PC-3 (cell line): ENCODE measurements around the gene RNF144B. TPM values are rescaled to one million over a fixed set of nuclear protein-coding genes. Genes with fewer than 3 reads are reported as not detected.

ENCODE experiments used
- ATAC-seq: fragments of 200-7000 bp; cut with Tn5 transposase; 2 replicates; pipeline ENCODE4 v1.9.1; 2020; ENCODE audit warnings: mild to moderate bottlenecking, moderate library complexity
- BruUV-seq: library from RNA; stranded (reverse); fragments of 400-500 nt; replicated peaks from 2 replicates; lab custom pipeline; 2021; lab: Mats Ljungman, UMichigan
- CTCF ChIA-PET: fragments of 300-600 bp; sonication (Branson Sonifier 250); formaldehyde crosslinking; loops from one replicate; lab custom pipeline; 2022; ENCODE audit warnings: antibody characterized with exemption; lab: Charles Lee
- POLR2A ChIA-PET: fragments of 300-600 bp; sonication (Branson Sonifier 250); formaldehyde crosslinking; loops from one replicate; lab custom pipeline; 2022; ENCODE audit warnings: antibody characterized with exemption; ENCODE audit not compliant: unreplicated experiment; lab: Charles Lee
- DNase-seq: peaks from one replicate; pipeline ENCODE4 v3.0.0-alpha.2; 2015
- H2AFZ ChIP-seq: fragments of 300-600 bp; sonication (generic); 2 replicates; pipeline ENCODE4 v1.6.0; 2016; ENCODE audit warnings: antibody characterized with exemption, low read length
- H3F3A ChIP-seq: fragments of 300-600 bp; sonication (generic); one replicate; pipeline ENCODE4 v1.6.0; 2017; ENCODE audit warnings: antibody characterized with exemption, low read length, control low read depth, mild to moderate bottlenecking; ENCODE audit not compliant: unreplicated experiment
- H3K27ac ChIP-seq: fragments of 300-600 bp; sonication (generic); 2 replicates; pipeline ENCODE4 v1.5.1; 2016; ENCODE audit warnings: mild to moderate bottlenecking, low read length
- H3K27me3 ChIP-seq: fragments of 300-600 bp; sonication (generic); 2 replicates; pipeline ENCODE4 v1.6.1; 2016; ENCODE audit warnings: low read length, mixed read lengths
- H3K36me3 ChIP-seq: fragments of 300-600 bp; sonication (generic); 2 replicates; pipeline ENCODE4 v1.6.1; 2016; ENCODE audit warnings: low read depth, mixed run types, low read length, mixed read lengths
- H3K4me1 ChIP-seq: fragments of 300-600 bp; sonication (generic); 2 replicates; pipeline ENCODE4 v1.5.1; 2016; ENCODE audit warnings: low read length; ENCODE audit not compliant: insufficient read depth
- H3K4me2 ChIP-seq: fragments of 300-600 bp; sonication (generic); 2 replicates; pipeline ENCODE4 v1.6.0; 2016; ENCODE audit warnings: low read length
- H3K4me3 ChIP-seq: fragments of 300-600 bp; sonication (generic); 2 replicates; pipeline ENCODE4 v1.5.1; 2016; ENCODE audit warnings: mild to moderate bottlenecking, low read length, mixed read lengths
- H3K79me2 ChIP-seq: fragments of 300-600 bp; sonication (generic); 2 replicates; pipeline ENCODE4 v1.6.1; 2017; ENCODE audit warnings: low read length, mixed read lengths
- H3K9ac ChIP-seq: fragments of 300-600 bp; sonication (generic); 2 replicates; pipeline ENCODE4 v1.6.0; 2016; ENCODE audit warnings: mild to moderate bottlenecking, low read length
- H3K9me2 ChIP-seq: fragments of 300-600 bp; sonication (generic); replicated peaks from 2 replicates; pipeline ENCODE4 v1.6.1; 2016; ENCODE audit warnings: mixed run types, low read length, mixed read lengths
- H3K9me3 ChIP-seq: fragments of 300-600 bp; sonication (generic); 2 replicates; pipeline ENCODE4 v1.6.1; 2016; ENCODE audit warnings: low read length, mixed read lengths
- H4K20me1 ChIP-seq: fragments of 300-600 bp; sonication (generic); 2 replicates; pipeline ENCODE4 v1.6.1; 2016; ENCODE audit warnings: low read length, mixed read lengths
- CTCF ChIP-seq: fragments of 300-600 bp; sonication (generic); conservative IDR thresholded peaks from 2 replicates; pipeline ENCODE4 v1.5.1; 2017; ENCODE audit warnings: antibody characterized with exemption, low read depth, mild to moderate bottlenecking, low read length
- EZH2 ChIP-seq: fragments of 300-600 bp; sonication (generic); IDR thresholded peaks from one replicate; pipeline ENCODE4 v1.6.1; 2017; ENCODE audit warnings: antibody characterized with exemption, mild to moderate bottlenecking, low read length; ENCODE audit not compliant: unreplicated experiment
- EZH2phosphoT487 ChIP-seq: fragments of 300-600 bp; sonication (generic); IDR thresholded peaks from 2 replicates; pipeline ENCODE4 v1.6.1; 2018; ENCODE audit warnings: mild to moderate bottlenecking, antibody characterized with exemption, low read length, borderline replicate concordance
- intact Hi-C: fragments of 100-400 bp; cut with micrococcal nuclease; formaldehyde crosslinking; loops from 2 replicates; pipeline ENCODE4 v1.9.0; 2023
- total RNA-seq: library from RNA; depleted of rRNA; stranded (reverse); fragments of >200 nt; gene quantifications from 2 replicates; pipeline ENCODE4 v1.2.3, GENCODE V29; 2014

The RNF144B gene
- total RNA-seq, 1 experiment from 2014 or later, result 4.6 TPM

GRCh38 chr6:18433059-18433458, 45.9 kb downstream of the RNF144B start:
- intact Hi-C loops, result no loop called here
- CTCF ChIA-PET, result no interaction called here

DNA sequence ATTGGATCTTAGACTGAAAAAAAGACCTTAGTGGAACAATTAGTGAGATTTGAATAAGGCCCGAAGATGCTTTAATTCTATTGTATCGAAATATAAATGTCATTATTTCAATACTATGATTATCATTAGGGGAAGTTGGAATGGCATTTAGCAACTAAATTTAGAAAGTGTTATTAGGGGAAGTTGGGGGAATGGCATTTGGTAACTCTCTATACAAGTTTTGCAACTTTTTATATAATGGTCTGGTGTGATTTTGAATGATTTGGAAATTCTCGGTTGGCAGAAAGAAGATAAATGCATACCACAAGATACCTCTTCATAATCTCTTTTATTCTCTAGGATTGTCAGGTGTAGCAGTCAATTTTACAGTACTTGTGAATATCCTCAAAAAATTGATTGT, 49.2 kb downstream of the RNF144B start:
- TF ChIP-seq CTCF (no peak), EZH2phosphoT487 (no peak), EZH2 (no peak)
- Histone ChIP-seq H3K27me3 (no peaks in the 10 kb centered on the region), H3K9me2 (no peaks in the 10 kb centered on the region), H3K9ac (no peak overlapping the region), H4K20me1 (no peaks in the 10 kb centered on the region), H3K4me1 (peaks cover 16% of the 10 kb centered on the region), H3K79me2 (no peaks in the 10 kb centered on the region), H3K9me3 (no peaks in the 10 kb centered on the region), H2AFZ (no peak overlapping the region), H3K27ac (no peak overlapping the region), H3K4me2 (no peak overlapping the region), H3K36me3 (no peaks in the 10 kb centered on the region), H3K4me3 (no peak overlapping the region), H3F3A (no peaks in the 10 kb centered on the region)
- POLR2A ChIA-PET, result no interaction called here
- no peak for ATAC-seq
- CTCF ChIA-PET, result no interaction called here
- no TSS peak for BruUV-seq
- intact Hi-C loops, result no loop called here
- DNase-seq, result no peak

More at GRCh38 chr6:18433059-18433458, 45.9 kb downstream of the RNF144B start:
- no peak for ATAC-seq
- H3K79me2 ChIP-seq, result no peaks in the 10 kb centered on the region
- no peaks in the 10 kb centered on the region for H3K9me3 ChIP-seq
- H3K9ac ChIP-seq, result no peak overlapping the region
- H4K20me1 ChIP-seq, result no peaks in the 10 kb centered on the region
- peaks cover 16% of the 10 kb centered on the region for H3K4me1 ChIP-seq
- no peaks in the 10 kb centered on the region for H3F3A ChIP-seq
- DNase-seq, result no peak
- no peak overlapping the region for H3K27ac ChIP-seq
- BruUV-seq, result no TSS peak
- H3K4me3 ChIP-seq, result no peak overlapping the region
- no peak overlapping the region for H2AFZ ChIP-seq
- no peaks in the 10 kb centered on the region for H3K9me2 ChIP-seq
- no peaks in the 10 kb centered on the region; the same call in 1 of the 2 replicates for H3K36me3 ChIP-seq
- H3K4me2 ChIP-seq, result no peak overlapping the region
- POLR2A ChIA-PET, result no interaction called here
- TF ChIP-seq CTCF (no peak), EZH2 (no peak), EZH2phosphoT487 (no peak)
- no peaks in the 10 kb centered on the region for H3K27me3 ChIP-seq

- POLR2A ChIA-PET, result no interaction called here
- intact Hi-C loops, result no loop called here
These were observed 52.4 kb downstream of the RNF144B start for GRCh38 chr6:18439581-18439980.

More at GRCh38 chr6:18439581-18439980, 52.4 kb downstream of the RNF144B start:
- Histone ChIP-seq H3K9me3 (no peaks in the 10 kb centered on the region), H3K9me2 (no peaks in the 10 kb centered on the region), H3K27ac (no peak overlapping the region), H3K79me2 (no peaks in the 10 kb centered on the region), H3K4me1 (peaks cover 6% of the 10 kb centered on the region; the same call in 1 of the 2 replicates), H3K36me3 (no peaks in the 10 kb centered on the region), H3K4me2 (no peak overlapping the region), H4K20me1 (no peaks in the 10 kb centered on the region), H3K27me3 (no peaks in the 10 kb centered on the region), H2AFZ (no peak overlapping the region), H3K9ac (no peak overlapping the region), H3K4me3 (no peak overlapping the region), H3F3A (no peaks in the 10 kb centered on the region)
- no TSS peak for BruUV-seq
- TF ChIP-seq EZH2phosphoT487, result no peak
- TF ChIP-seq EZH2, result no peak
- TF ChIP-seq CTCF, result no peak
- no peak for ATAC-seq
- CTCF ChIA-PET, result no interaction called here
- no peak for DNase-seq
